Measurements from ENCODE around the gene ADH1C.
"Not testable (repeated sequence)": the region's sequence is repeated elsewhere in the genome, so short reads cannot be mapped to it uniquely, and the experiment has no call there.

ADH1C gene

GRCh38 chr4:99361268-99361898, 8.8 kb upstream of the ADH1C start:
- no peak for DNase-seq

GRCh38 chr4:99359480-99360204, 7.1 kb upstream of the ADH1C start:
- DNase-seq, result no peak

GRCh38 chr4:99357948-99358347, 5.4 kb upstream of the ADH1C start:
- DNase-seq, result no peak

DNA sequence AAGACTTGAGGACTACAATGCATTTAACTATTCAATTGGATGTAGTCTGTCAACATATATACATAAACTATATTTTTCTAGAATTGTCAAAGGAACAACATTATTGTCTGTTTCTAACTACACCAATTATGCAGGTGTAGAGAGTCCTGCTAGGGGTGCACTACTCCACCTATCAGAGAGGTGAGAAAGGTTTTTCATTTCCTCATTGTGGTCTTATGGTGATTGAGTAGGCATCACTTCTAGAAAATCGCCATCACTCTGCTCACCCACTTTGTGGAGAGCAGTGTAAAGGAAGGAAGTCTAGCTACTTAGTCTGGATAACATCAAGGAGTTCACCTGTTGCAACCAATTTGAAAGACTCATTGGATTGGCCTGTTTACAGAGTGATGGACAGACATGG, 4.4 kb upstream of the ADH1C start:
- DNase-seq, result no peak

GRCh38 chr4:99356149-99356548, 3.6 kb upstream of the ADH1C start:
- not testable (repeated sequence) for DNase-seq

DNA sequence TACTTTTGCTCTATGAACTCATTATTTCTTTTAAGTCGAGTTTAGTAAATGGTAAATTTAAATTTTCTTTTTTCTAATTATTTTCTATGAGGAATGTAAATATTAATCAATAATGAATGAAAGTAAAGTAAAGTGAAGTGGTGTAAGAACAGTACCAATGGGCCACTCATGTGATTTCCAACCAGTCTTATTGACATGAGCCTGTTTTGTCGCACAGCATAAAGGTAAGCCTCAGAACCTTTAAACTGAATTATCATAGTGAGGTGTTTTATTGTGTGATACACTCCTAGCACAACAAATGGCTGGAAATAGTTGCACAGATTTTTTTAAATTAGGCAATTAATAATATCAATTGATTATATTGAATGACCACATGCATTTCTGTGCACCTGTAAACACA, 1.1 kb downstream of the ADH1C start:
- DNase-seq, result no peak

- DNase-seq, result no peak
These were observed 3.2 kb downstream of the ADH1C start for GRCh38 chr4:99349338-99349737.

- DNase-seq, result not testable (repeated sequence)
These were observed 9.9 kb downstream of the ADH1C start for GRCh38 chr4:99342624-99343023.

DNA sequence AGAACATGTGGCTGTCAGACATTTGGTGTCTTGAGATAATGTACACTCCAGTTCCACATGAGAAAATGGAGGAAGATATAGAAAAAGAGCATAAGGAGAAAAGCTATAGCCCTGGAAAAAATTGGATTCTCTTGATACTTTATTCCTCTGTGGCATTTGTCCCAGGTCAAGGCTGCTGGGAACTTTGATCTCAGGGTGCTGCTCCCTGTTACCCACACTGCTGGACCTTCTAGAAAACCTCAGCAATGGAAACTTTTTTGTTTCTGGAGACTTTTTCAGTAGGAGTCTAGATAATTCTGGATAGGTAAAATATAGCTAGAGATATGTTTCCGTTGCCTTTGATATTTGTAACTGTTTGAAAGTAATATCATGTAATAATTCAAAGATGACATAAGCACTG, 11.1 kb downstream of the ADH1C start:
- DNase-seq, result no peak

DNA sequence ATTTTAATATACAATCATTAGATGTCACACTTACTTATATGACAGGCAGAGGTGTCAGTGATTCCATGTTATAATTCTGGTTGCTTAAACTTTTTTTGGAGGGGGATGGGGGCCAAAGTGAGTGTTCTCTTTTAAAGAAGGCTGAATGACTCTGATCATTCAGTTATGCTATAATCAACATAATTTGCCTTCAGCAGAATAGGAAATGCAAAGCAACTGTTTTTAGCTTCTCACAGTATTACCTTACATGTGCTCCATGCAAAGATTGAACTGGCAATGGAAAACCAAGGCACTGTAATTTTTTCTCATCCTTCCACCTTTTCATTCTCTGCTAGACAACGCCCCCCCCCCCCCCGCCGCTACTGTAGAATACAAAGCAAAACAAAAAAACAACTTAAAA, 13.4 kb downstream of the ADH1C start:
- no peak for DNase-seq

DNA sequence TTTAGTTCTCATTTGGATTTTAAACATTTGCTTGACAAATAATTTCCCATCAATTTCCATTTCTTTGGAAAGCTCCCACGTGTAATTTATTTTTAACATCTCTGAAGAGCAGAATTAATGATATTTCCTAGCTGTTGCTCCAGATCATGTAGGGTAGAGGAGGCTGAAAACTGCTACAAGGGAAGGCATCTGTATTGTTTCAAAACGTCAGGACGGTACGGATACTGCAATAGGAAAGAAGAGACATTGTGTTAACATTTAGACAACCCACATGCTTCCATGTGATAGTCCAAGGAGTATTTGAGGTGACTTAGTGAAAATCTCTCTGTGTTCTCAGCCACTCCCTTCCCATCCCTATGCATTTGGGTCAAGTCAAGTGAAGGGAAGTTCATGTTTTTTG, 16.0 kb downstream of the ADH1C start:
- no peak for DNase-seq

DNA sequence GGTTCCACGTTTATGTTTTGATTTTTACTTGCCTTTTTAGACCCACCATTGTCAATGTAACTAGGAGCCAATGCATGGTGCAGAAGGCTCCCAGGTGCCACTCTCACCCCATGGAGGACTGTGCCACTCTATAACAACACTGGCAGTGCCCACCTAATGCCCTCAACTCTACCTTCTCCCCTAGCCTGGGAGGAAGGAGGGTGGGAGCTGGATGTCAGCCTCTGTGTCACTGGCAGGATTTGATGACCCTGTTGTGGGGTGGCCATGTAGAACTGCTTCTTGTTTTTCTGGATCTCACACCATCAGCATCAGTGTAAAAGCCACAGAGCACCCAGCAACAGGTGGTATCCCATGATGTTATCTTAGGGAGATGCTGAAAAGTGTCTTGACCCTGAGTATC, 17.7 kb downstream of the ADH1C start:
- no peak for DNase-seq

DNA sequence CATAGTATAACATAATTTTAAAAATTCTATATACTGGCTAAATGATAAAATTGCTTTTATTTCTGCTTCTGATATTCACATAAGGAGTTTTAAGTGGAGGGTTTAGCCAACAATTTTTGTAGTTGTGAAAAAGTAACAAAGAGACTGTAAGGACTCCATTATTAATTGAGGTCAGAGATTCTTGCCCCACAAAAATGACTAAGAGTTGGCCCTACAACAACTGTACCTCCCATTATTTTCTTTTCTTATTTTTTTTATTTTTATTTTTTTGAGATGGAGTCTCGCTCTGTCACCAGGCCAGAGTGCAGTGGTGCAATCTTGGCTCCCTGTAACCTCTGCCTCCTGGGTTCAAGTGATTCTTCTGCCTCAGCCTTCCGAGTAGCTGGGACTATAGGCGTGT, 21.9 kb downstream of the ADH1C start:
- DNase-seq, result no peak

DNA sequence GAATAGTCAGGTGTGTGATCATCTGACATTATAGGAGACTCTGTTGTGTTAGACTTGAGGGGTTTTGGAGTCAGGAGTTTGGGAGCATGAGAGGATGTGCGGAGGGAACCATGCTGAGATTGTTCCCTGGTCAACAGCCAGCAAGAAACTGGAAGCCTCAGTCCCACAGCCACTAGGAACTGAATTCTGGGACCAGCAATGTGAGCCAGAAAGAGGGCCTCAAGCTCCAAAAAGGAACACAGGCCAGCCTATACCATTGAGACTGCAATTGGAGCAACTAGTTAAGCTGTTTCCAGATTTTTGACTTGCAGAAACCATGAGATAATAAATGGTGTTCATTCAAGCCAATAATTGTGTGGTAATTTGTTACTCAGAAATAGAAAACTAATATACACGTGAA, 22.7 kb downstream of the ADH1C start:
- DNase-seq, result no peak

DNA sequence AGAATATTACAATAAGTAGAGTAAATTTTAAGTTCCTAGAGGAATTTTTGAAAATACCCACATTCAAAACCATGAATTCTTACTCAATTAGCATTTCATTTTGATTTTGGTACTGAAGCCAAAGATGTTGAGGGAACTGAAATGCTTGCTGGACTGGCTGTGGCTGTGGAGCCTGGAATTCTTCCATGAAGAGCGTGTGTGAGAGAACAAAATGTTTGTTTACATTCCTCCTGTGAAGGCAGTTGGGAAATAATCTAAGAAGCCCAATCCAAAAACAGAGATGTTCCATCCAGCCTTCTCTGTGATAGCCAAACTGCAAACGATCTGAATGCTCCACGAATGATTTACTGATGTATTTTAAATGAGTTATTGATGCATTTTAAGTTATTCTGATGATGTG, 27.6 kb downstream of the ADH1C start:
- no peak for DNase-seq

DNA sequence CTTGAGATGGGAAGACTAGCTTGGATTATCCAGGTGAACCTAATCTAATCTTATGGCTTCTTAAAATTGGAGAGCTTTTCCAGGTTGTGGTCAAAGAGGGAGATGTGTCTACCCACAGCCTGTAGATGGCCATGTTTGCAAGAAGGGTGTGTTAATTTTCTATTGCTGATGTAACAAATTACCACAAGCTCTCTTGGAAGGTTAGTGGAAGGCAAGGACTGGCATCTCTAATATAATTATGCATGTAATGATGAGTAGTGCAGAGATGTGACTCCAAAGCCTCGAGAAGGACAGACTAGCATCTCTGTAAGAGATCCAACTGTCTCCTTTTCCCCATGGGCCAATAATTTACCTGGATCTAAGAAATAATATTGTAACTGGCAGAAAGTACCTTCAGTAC, 28.2 kb downstream of the ADH1C start:
- no peak for DNase-seq

DNA sequence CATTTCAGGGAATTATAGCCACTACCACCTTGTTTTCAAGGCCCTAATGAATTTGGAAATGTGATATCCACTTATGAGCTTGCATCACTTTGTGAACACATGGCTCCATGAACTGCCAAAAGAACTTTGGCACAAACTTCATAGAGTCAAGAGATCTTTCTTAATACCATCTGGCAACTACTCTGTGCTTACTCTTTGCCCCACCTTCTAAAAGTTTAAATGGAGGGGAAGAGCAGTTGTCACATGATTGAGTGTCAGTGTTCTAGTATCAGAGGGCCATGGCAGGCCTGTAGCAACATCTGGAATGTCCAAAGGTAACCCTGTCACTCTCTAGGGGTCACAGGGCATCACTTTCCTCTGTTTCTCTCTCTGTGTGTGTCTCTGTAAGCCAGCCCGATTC, 28.8 kb downstream of the ADH1C start:
- DNase-seq, result no peak

GRCh38 chr4:99321241-99322191, 31.0 kb downstream of the ADH1C start, which contains the start of gene ADH1B:
TSS of gene ADH1B (minus strand) at chr4:99321401. CDS start at chr4:99321331, 70 bp downstream.
- no peak for DNase-seq

DNA sequence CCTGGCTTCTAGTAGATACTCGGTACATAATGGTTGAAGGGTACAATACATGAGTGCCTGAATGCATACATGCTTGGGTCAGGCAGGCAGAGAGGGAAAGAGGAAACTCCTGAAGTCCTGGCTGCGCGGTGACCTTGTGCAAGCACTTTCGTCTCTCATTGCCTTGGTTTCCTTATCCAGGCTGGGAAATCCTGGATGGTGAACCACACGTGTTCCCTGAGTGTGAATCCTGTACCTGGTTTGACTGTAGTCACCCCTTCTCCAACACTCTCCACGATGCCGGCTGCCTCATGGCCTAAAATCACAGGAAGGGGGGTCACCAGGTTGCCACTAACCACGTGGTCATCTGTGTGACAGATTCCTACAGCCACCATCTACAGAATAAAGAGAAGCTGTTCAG, 34.7 kb downstream of the ADH1C start:
- DNase-seq, result not testable (repeated sequence)

DNA sequence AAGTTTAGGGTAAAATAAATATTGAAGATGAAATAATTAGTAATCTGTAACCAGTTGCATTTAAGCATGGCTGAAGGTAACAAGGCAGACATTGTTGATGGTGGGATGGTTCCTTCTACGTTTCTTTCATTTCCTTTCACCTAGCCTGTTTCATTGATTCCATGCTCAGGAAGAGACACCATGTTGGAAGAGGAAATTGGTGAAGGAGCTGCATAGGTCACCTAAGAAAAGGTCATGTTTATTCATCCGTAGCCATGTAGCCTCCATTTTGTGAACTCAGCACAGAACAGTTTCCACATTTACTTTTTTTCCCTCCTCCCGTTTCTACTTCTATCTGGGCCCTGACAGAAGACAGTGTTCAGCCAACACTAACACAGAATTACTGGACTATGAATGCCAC, 35.2 kb downstream of the ADH1C start:
- DNase-seq, result no peak

DNA sequence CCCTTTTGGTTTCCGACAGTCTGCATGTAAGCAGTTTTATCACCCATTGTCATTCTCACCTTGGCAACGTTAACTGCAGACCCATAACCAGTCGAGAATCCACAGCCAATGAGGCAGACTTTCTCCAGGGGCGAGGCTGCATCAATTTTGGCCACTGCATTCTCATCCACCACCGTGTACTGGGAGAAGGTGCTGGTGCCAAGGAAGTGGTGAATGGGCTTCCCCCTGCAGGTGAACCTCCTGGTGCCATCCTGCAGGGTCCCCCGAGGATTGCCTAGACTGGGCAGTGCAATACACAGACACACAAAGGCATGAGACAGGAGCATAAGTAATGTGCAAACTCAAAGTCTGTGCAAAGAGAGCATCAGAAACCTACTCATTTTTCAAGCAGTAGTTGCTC, 36.7 kb downstream of the ADH1C start:
- no peak for DNase-seq

GRCh38 chr4:99314211-99314610, 38.3 kb downstream of the ADH1C start:
- DNase-seq, result no peak

DNA sequence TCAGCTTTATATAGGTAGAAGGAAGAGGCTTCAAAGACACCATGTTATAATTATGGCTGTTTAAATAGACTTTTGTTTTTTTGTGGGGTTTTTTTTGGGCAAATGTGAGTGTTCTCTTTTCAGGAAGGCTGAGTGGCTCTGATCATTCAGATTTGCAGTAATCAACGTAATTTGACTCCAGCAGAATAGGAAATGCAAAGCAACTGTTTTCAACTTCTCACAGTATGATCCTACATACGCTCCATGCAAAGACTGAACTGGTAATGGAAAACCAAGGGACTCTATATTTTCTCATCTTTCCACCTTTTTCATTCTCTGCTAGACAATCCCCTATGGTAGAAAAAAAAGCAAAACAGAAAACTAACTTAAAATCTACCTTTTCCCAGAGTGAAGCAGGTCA, 42.2 kb downstream of the ADH1C start:
- DNase-seq, result no peak
